Lung microvascular endothelial cell (primary cell): ENCODE results near the gene LONP1. TPM values are rescaled to one million over a fixed set of nuclear protein-coding genes. Genes with fewer than 3 reads are reported as not detected.
"Not testable (repeated sequence)": the region's sequence is repeated elsewhere in the genome, so short reads cannot be mapped to it uniquely, and the experiment has no call there.

Experiments used
- DNase-seq, 2 donors: peaks; one replicate each; pipeline versions ENCODE4 v3.0.0 to v3.0.0-alpha.2; 2010; ENCODE audit warnings: low read depth in 2 of 2
- total RNA-seq: library from RNA; depleted of rRNA; stranded (reverse); fragments of >200 nt; gene quantifications from 2 replicates; pipeline ENCODE4 v1.2.1, GENCODE V29; 2014

The LONP1 gene
- total RNA-seq, 1 donor from 2014 or later = 51.4 TPM

GRCh38 chr19:5711713-5712161, 8.2 kb downstream of the LONP1 start:
- DNase-seq = no peak

- DNase-seq = no peak
Observed at GRCh38 chr19:5711025-5711424, 8.9 kb downstream of the LONP1 start.

DNA sequence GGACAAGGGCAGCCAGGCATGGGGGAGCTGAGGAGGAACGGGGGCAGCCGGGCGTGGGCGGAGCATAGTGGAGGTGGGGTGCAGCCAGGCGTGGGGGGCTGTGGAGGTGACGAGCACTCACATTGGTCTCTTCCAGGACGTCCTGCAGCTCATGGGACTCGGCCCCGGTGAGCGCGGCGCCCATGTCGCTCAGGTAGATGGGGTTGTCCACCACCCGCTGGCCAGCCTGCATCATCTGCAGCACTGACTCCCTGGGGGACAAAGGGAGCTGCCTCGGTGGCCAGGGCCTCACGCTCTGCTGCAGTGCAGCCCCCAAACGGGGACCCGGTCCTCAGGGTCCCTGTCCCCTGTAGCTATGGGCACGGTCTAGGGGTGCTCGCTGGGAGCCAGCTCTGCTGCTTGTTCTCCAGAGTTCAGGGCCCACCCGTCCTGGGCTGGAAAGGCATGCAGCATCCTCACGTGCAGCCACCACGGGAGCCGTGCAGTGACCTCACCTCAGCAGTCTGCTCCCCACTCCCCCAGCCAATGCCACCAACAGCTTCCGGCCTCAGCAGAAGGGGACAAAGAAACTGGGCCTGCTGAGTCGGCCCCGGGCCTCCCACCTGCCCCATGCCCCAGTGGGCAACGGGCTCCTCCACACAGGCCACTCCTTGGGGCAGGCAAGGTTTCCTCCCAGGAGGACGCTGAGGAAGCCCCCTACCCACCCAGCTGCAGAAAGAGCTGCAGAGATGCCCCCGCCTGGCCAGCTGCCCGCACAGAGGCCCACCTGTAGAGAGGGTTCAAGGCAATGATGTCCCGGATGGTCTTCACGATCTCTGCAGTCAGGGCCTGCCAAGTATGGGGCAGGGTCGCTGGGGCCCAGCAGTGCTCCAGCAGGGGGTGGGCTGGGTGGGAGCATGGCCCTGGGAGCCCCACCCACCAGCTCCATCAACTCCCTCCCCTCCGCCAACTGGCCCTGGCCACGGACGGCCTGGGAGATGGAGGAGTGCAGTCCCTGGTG, 12.1 kb downstream of the LONP1 start:
- no peak for DNase-seq

DNA sequence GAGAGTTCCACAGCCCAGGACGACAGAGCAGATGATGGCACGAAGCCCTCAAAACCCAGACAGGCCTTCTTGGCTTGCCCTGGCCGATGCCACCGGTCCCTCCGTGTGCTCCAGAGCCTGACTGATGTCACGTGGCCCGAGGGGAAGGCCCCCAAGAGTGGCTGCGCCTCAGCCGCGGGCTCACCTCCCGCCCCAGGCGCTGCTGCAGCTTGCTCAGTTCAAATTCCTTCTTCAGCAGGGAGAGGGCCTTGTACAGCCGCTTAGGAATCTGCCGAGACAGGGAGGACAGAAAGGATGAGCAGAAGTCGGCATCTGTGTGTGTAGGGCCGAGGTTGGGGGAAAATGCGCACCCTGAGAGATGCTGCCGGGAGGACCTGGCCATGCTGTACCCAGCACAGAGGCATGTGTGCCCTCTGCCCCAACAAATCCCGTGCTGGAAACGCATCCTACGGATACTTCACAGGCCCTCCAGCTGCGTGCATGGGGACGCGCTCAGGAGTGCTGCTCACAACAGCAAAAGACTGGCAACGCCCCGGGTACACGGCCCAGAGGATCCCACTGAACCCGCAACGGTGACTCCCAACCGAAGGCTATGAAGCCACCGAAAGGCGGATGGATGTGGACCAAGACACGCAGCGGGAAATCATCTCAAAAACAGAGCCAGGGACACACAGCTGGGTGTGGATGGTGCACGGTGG, 12.9 kb downstream of the LONP1 start:
- DNase-seq = no peak

DNA sequence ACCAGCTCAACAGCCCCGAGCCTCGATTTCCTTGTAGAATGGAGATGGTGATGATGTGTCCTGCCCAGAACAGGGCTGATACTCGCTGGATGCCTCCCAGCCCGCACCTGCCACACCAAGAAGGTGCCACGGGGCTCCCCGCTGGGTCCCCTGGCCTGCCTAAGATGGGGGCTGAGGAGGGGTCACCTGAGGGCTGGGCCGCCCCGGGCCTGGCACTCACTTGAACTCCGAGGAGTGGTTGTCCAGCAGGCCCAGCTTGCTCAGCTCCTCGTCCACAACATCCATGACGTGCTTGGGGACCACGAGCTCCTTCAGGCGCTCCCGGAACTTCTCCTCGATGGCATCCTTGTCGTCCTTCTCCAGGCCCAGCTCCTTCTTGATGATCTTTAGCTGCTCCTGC, 14.4 kb downstream of the LONP1 start:
- no peak for DNase-seq

DNA sequence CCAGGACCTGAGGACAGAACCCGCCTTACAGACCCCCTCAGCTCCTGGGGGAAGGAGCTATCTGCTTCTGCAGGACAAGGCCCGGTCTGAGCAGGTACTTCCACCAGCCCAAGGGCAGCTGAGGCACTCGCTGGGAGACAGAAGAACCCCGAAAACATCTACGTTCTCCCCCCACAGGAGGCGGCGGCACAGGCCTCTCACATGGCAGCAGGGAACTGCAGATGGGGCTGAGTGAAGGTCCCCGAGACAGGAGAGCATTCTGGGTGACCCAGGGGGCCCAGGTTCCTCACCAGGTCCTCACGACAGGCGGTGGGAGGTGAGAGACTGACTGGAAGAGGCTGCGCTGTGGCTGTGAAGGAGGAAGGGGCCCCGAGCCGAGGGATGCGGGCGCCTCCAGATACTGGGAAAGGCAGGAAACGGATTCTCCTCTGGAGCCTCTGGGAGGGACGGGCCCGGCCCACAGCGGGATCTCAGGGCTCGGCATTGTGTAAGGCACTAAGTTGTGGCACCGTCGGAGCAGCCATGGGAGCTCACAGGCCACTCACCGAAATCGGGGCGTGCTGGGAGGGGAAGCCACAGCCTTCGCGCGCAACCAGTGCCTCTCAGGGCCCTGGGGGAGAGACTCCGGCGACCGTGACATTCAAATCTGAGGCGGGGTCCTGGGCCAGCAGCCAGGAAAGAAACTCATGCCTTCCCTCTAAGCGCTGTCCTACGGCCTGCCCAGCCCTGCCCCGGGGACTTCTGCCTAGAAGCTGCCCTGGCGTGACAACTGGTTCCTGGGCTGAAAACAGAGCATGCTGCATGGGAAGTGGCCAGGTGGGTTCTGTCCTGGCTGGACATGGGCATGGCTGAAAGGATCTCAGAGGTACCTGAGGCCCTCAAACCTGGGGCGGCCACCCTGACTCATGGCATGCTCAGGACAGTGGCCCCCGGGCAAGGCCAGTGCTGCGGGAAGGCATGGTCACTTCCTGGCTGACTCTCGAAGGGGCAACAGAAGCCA, 15.8 kb downstream of the LONP1 start:
- DNase-seq = no peak

GRCh38 chr19:5702053-5702410, 17.9 kb downstream of the LONP1 start:
- DNase-seq = not testable (repeated sequence)

DNA sequence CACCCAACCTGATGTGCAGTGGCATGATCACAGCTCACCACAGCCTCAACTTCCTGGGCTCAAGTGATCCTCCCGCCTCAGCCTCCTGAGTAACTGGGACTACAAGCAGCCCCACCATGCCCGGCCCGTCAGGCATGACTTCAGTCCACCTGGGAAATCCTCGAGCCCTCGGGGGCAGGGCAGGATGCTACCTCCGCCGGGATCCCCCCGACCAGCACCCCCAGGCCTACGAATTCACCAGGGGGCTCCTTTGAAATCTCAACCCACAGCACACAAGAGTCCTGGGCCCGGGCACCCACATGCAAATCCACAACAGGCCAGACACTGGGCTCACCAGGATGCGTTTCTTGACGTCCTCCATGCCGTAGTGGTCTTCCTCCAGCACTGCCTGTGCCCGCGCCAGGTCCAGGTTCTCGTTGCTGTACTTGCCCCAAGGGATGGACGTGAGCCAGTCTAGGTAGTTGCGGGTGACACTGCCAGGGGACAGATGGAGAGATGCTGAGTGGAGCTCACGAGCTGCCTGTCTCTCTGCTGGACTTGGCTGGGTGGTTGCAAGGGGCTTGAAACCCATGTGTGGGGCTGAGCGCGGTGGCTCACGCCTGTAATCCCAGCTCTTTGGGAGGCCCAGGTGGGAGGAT, 19.4 kb downstream of the LONP1 start:
- DNase-seq = no peak

GRCh38 chr19:5698635-5699422, 21.1 kb downstream of the LONP1 start:
- DNase-seq = no peak

- no peak for DNase-seq
Observed at GRCh38 chr19:5697890-5698634, 21.9 kb downstream of the LONP1 start.

GRCh38 chr19:5697022-5697889, 22.7 kb downstream of the LONP1 start:
- DNase-seq = no peak

DNA sequence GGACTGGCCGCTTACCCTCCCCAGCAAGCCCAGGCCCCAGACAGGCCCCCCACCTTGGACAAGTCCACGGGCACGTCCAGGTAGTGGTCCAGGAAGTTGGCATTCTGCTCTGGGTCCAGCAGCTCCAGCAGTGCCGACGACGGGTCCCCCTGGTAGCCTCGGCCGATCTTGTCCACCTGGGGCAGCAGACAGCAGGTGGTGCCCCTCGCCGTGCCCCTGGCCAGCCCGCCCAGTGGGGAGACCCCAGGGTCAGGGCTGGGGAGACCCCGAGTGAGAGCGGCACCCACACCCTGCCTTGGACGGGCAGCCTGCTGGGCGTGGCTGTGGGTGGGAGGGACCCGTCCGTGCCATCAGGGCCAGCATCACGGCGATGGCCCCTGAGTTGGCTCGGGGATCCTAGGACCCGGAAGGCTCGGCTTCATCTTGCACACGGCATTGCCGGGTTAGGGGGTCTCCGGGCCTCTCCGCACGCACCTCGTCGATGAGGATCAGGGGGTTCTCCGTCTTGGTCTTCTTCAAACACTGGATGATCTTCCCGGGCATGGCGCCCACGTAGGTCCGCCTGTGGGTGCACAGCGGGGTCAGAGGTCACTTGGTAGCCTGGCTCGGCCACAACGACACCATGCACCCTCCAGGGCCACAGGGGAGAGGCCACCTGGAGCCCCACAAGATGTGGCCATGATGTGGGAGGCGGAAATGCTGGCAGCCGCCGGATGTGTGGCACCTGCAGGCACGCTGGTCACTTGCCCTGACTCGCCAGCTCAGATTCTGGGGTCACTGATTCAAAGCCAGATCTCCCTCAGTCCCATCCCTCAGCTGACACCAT, 23.5 kb downstream of the LONP1 start:
- DNase-seq = no peak

DNA sequence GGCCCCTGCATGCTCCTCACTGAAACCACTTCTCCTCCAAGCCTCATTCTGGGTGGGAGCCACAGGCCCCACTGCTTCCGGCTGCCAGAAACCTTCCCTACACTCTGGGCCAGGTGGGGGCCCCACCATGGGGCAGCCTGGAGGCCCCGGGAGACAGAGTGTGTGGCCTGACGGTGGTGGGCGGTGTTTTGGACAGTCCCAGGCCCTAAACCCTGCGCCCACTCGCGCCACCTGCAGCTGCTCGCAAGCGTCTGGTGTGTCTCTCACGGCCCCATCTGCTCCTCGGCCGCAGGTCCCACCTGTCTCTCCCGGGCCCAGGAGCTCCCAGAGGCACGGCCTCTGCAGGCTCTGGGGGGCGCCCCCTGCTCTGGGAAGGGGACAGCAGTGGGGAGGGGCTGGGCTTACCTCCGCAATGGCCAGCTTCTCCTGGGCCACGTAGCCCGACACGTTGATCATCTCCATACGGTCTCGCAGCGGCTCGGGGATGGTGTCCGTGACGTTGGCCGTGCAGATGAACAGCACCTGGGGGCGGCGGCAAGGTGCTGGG, 24.2 kb downstream of the LONP1 start:
- no peak for DNase-seq

GRCh38 chr19:5694956-5695648, 24.8 kb downstream of the LONP1 start:
- DNase-seq = no peak

GRCh38 chr19:5694167-5694955, 25.6 kb downstream of the LONP1 start:
- DNase-seq = no peak
